Osteoblast (primary cell): ENCODE measurements around the gene IGF1. TPM values are rescaled to one million over a fixed set of nuclear protein-coding genes. Genes with fewer than 3 reads are reported as not detected.
A peak's percentile ranks its signal among the peaks of the same experiment; 100 is the strongest.

Experiments used
- DNase-seq: peaks from one replicate; pipeline ENCODE4 v3.0.0; 2011; ENCODE audit warnings: low spot score, mixed read lengths; ENCODE audit not compliant: insufficient read length; ENCODE audit errors: missing footprints
- H2AFZ ChIP-seq: 2 replicates; pipeline ENCODE4 v1.6.0; 2011; ENCODE audit warnings: mild to moderate bottlenecking, low read length
- H3K27ac ChIP-seq: 2 replicates; pipeline ENCODE4 v1.5.1; 2011; ENCODE audit warnings: mild to moderate bottlenecking, low read depth, low read length, moderate library complexity
- H3K27me3 ChIP-seq: 2 replicates; pipeline ENCODE4 v1.6.0; 2012; ENCODE audit warnings: mild to moderate bottlenecking, control low read depth, inconsistent platforms, low read length, moderate library complexity; ENCODE audit not compliant: insufficient read depth
- H3K36me3 ChIP-seq: 2 replicates; pipeline ENCODE4 v1.5.1; 2011; ENCODE audit warnings: mild to moderate bottlenecking, low read length, control low read depth, moderate library complexity; ENCODE audit not compliant: insufficient read depth
- H3K4me1 ChIP-seq: 2 replicates; pipeline ENCODE4 v1.5.1; 2011; ENCODE audit warnings: mild to moderate bottlenecking, low read length, control low read depth, moderate library complexity; ENCODE audit not compliant: insufficient read depth
- H3K4me2 ChIP-seq: 2 replicates; pipeline ENCODE4 v1.6.0; 2011; ENCODE audit warnings: mild to moderate bottlenecking, low read length; ENCODE audit not compliant: insufficient read depth
- H3K4me3 ChIP-seq: fragments of 200-600 bp; sonication (generic); 3 replicates; pipeline ENCODE4 v1.5.1; 2012; ENCODE audit warnings: mild to moderate bottlenecking, low read length, inconsistent platforms; ENCODE audit not compliant: insufficient read depth
- H3K79me2 ChIP-seq: 2 replicates; pipeline ENCODE4 v1.6.0; 2012; ENCODE audit warnings: mild to moderate bottlenecking, low read length, control low read depth, inconsistent platforms; ENCODE audit not compliant: insufficient read depth
- H3K9me3 ChIP-seq: 2 replicates; pipeline ENCODE4 v1.5.1; 2011; ENCODE audit warnings: low read depth, low read length, control low read depth
- H4K20me1 ChIP-seq: 2 replicates; pipeline ENCODE4 v1.6.0; 2012; ENCODE audit warnings: mild to moderate bottlenecking, low read length, control low read depth; ENCODE audit not compliant: insufficient read depth
- total RNA-seq: library from RNA; depleted of rRNA; stranded (reverse); fragments of >200 nt; gene quantifications from 2 replicates; pipeline ENCODE4 v1.2.3, GENCODE V29; 2012
- TF ChIP-seq, protein P1 (sequence below): IDR thresholded peaks from 2 replicates; pipeline ENCODE4 v1.5.1; 2011; ENCODE audit warnings: mild to moderate bottlenecking, low read depth, low read length, moderate library complexity; ENCODE audit errors: extremely low read depth

Gene IGF1
- total RNA-seq, 1 donor = 0.72 TPM

DNA sequence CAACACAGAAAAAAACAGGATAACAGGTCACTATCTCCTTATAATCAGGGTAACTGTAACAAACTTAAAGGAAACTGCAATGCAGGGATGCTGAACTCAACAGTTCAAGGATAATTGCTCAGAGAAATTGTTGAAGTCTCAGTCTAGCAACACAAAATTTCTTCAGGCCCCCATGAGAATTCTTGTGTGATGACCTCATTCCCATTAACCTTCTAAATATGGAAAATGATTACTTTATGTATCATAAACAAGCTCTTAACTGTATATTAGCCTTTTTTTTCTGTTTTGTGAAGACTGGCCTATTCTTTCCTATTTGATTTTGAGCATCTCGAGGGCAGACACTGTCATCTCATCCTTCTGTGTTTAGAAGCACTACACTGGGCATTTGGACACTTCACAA is 47.1 kb downstream of the IGF1 start:
- H3K4me2 ChIP-seq = no peak overlapping the region
- no peak overlapping the region for H3K27ac ChIP-seq
- no peaks in the 10 kb centered on the region for H3K36me3 ChIP-seq
- no peaks in the 10 kb centered on the region for H3K4me1 ChIP-seq
- H3K4me3 ChIP-seq = no peak overlapping the region
- H4K20me1 ChIP-seq = no peaks in the 10 kb centered on the region
- H2AFZ ChIP-seq = no peak overlapping the region
- H3K79me2 ChIP-seq = no peaks in the 10 kb centered on the region
- TF ChIP-seq, protein P1, sequence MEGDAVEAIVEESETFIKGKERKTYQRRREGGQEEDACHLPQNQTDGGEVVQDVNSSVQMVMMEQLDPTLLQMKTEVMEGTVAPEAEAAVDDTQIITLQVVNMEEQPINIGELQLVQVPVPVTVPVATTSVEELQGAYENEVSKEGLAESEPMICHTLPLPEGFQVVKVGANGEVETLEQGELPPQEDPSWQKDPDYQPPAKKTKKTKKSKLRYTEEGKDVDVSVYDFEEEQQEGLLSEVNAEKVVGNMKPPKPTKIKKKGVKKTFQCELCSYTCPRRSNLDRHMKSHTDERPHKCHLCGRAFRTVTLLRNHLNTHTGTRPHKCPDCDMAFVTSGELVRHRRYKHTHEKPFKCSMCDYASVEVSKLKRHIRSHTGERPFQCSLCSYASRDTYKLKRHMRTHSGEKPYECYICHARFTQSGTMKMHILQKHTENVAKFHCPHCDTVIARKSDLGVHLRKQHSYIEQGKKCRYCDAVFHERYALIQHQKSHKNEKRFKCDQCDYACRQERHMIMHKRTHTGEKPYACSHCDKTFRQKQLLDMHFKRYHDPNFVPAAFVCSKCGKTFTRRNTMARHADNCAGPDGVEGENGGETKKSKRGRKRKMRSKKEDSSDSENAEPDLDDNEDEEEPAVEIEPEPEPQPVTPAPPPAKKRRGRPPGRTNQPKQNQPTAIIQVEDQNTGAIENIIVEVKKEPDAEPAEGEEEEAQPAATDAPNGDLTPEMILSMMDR = no peak
- H3K9me3 ChIP-seq = no peaks in the 10 kb centered on the region
- H3K27me3 ChIP-seq = no peaks in the 10 kb centered on the region
- DNase-seq = no peak

DNA sequence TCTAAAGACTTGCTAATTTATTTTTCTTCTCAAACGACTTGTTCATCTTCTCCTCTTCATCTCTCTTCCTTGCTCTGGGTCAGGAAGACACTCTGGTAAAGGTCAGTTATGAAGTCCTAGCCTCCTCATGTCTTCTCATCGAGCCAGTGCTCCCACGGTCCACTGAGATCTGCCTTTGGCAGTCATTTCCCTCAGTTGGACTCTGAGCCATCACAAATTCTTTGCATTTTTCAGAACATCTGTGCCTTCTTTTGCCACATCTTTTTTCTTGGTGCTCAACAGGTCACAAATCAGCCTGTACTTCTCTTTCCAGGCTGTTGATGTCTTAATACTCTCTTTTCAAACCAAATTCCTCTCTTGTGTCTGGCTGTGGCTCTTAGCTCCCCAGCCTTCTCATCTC is 49.7 kb downstream of the IGF1 start:
- Histone ChIP-seq H3K79me2 (no peaks in the 10 kb centered on the region), H3K36me3 (no peaks in the 10 kb centered on the region), H3K9me3 (no peaks in the 10 kb centered on the region), H3K27ac (no peak overlapping the region), H3K4me3 (no peak overlapping the region), H2AFZ (no peak overlapping the region), H3K27me3 (no peaks in the 10 kb centered on the region), H3K4me2 (no peak overlapping the region), H4K20me1 (no peaks in the 10 kb centered on the region), H3K4me1 (peaks cover 12% of the 10 kb centered on the region)
- TF ChIP-seq, protein P1 = no peak
- DNase-seq = no peak

DNA sequence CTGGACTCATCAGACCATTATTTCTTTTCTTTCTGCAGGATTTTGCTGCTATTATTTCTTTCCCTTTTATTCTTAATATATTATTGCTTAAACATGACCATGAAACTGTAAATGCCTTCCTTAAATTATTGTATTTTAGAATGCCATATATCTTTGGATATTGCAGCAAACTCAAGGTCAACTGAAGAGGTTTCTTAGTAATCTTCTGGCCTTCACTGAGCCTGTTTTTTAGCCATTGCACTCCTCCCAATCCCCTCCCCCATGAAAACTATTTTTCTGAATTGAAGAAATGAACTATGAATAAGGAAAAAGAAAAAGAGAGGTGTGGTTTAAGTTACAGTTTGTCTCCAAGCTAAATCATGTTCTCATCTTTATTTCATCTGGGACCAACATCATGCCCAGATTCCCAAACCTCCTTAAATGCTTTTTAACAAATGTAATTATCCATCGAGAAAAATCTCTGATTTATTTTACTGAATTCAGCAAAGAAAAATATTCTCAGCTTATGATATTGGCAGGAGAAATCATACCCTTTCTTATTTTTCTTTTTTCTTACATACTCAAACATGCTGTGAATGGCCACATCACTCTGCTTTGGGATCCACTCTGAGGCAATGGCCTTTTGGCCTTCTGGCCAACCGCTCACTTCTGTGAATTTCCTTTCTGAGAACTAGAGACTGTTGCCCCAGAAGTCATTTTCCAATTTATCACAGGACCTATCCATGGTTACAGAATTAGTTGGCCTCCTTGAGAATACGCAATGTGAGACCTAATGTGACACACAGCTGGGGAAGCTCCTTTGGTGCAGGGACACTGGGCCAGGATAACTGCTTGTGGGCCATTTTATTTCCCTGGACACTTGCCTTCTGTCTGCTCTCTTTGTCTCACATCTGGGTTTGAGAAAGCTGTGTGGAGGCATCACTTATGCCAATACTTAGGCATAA is 50.9 kb downstream of the IGF1 start:
- DNase-seq = no peak
- H3K4me2 ChIP-seq = no peak overlapping the region
- H3K79me2 ChIP-seq = no peaks in the 10 kb centered on the region
- H3K4me1 ChIP-seq = peaks cover 12% of the 10 kb centered on the region
- no peak overlapping the region for H3K27ac ChIP-seq
- H3K4me3 ChIP-seq = no peak overlapping the region
- H4K20me1 ChIP-seq = no peaks in the 10 kb centered on the region
- H2AFZ ChIP-seq = no peak overlapping the region
- no peaks in the 10 kb centered on the region for H3K27me3 ChIP-seq
- TF ChIP-seq, protein P1 = no peak
- H3K9me3 ChIP-seq = no peaks in the 10 kb centered on the region
- H3K36me3 ChIP-seq = no peaks in the 10 kb centered on the region

DNA sequence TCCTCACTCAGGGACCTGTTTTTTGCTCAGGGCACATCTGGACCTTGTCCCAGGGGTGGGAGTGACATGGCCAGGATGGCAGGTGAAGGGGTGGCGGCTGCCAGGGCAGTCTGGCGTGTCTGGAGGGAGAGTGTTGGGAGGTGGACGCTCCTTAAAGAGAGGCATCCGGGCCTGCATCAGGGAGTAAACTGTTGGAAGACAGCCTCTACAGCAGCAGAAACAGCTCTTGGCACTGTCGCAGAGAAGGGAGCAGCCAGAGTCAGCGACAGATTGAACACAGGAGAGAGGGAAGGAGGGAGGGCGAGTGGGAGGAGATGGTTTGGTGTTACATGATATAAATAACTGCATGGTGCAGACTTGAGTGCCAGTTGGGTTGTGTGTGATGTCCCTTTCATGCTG is 52.8 kb downstream of the IGF1 start:
- Histone ChIP-seq H3K4me2 (peak overlapping the region; percentile 57), H2AFZ (peak overlapping the region; percentile 77), H3K27me3 (no peaks in the 10 kb centered on the region), H3K4me3 (peak overlapping the region; percentile 10), H3K4me1 (peaks cover 12% of the 10 kb centered on the region), H3K9me3 (no peaks in the 10 kb centered on the region), H3K36me3 (no peaks in the 10 kb centered on the region), H3K79me2 (no peaks in the 10 kb centered on the region), H4K20me1 (no peaks in the 10 kb centered on the region), H3K27ac (peak overlapping the region; percentile 53)
- peak; percentile 36 for DNase-seq
- TF ChIP-seq, protein P1 = no peak
